ENCODE results near the gene CUL1.

DNA sequence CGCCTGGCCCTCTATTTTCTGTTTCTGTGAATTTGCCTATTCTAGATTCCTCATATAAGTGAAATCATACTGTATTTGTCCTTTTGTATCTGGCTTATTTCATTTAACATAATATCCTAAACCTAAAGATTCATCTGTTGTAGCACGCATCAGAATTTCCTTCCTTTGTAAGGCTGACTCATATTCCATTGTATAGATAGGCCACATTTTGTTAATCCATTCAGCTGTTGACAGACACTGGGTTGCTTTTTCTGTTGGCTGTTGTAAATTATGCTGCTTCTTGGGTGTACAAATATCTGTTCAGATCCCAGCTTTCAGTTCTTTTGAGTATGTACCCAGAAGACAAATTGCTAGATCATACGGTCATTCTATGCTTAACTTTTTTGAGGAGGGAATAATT lies 28.8 kb upstream of the CUL1 start:
- TF ChIP-seq EZH2 (IDR thresholded peaks at IDR 0.05; ENCODE audit: borderline replicate concordance, insufficient read depth, low read length, poor library complexity, severe bottlenecking) = no peak
- TF ChIP-seq, protein P1, sequence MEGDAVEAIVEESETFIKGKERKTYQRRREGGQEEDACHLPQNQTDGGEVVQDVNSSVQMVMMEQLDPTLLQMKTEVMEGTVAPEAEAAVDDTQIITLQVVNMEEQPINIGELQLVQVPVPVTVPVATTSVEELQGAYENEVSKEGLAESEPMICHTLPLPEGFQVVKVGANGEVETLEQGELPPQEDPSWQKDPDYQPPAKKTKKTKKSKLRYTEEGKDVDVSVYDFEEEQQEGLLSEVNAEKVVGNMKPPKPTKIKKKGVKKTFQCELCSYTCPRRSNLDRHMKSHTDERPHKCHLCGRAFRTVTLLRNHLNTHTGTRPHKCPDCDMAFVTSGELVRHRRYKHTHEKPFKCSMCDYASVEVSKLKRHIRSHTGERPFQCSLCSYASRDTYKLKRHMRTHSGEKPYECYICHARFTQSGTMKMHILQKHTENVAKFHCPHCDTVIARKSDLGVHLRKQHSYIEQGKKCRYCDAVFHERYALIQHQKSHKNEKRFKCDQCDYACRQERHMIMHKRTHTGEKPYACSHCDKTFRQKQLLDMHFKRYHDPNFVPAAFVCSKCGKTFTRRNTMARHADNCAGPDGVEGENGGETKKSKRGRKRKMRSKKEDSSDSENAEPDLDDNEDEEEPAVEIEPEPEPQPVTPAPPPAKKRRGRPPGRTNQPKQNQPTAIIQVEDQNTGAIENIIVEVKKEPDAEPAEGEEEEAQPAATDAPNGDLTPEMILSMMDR (IDR thresholded peaks at IDR 0.05; ENCODE audit: poor library complexity, severe bottlenecking) = no peak
- TF ChIP-seq SMC3 (conservative IDR thresholded peaks at IDR 0.05; ENCODE audit: poor library complexity) = no peak
- no peak for TF ChIP-seq MXI1 (conservative IDR thresholded peaks at IDR 0.05; ENCODE audit: poor library complexity, severe bottlenecking)
- TF ChIP-seq TAF1 (IDR thresholded peaks at IDR 0.05; ENCODE audit: low read depth) = no peak
- TF ChIP-seq, protein P2, sequence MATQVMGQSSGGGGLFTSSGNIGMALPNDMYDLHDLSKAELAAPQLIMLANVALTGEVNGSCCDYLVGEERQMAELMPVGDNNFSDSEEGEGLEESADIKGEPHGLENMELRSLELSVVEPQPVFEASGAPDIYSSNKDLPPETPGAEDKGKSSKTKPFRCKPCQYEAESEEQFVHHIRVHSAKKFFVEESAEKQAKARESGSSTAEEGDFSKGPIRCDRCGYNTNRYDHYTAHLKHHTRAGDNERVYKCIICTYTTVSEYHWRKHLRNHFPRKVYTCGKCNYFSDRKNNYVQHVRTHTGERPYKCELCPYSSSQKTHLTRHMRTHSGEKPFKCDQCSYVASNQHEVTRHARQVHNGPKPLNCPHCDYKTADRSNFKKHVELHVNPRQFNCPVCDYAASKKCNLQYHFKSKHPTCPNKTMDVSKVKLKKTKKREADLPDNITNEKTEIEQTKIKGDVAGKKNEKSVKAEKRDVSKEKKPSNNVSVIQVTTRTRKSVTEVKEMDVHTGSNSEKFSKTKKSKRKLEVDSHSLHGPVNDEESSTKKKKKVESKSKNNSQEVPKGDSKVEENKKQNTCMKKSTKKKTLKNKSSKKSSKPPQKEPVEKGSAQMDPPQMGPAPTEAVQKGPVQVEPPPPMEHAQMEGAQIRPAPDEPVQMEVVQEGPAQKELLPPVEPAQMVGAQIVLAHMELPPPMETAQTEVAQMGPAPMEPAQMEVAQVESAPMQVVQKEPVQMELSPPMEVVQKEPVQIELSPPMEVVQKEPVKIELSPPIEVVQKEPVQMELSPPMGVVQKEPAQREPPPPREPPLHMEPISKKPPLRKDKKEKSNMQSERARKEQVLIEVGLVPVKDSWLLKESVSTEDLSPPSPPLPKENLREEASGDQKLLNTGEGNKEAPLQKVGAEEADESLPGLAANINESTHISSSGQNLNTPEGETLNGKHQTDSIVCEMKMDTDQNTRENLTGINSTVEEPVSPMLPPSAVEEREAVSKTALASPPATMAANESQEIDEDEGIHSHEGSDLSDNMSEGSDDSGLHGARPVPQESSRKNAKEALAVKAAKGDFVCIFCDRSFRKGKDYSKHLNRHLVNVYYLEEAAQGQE (IDR thresholded peaks at IDR 0.05; ENCODE audit: borderline replicate concordance) = no peak
- no peak for TF ChIP-seq EP300 (conservative IDR thresholded peaks at IDR 0.05; ENCODE audit: poor library complexity, severe bottlenecking)
